A673 (cell line): Measurements from ENCODE around the gene TNFSF11. TPM values are rescaled to one million over a fixed set of nuclear protein-coding genes. Genes with fewer than 3 reads are reported as not detected.

Experiments used
- BruUV-seq: library from RNA; stranded (reverse); fragments of 400-500 nt; replicated peaks from 2 replicates; lab custom pipeline; 2021; lab: Mats Ljungman, UMichigan
- CTCF ChIA-PET: fragments of 300-600 bp; sonication (Branson Sonifier 250); formaldehyde crosslinking; loops from one replicate; lab custom pipeline; 2022; ENCODE audit warnings: antibody characterized with exemption; lab: Charles Lee
- POLR2A ChIA-PET: fragments of 300-600 bp; sonication (Branson Sonifier 250); formaldehyde crosslinking; loops from one replicate; lab custom pipeline; 2022; ENCODE audit warnings: antibody characterized with exemption; ENCODE audit not compliant: low non-redundant PET; lab: Charles Lee
- DNase-seq: peaks from one replicate; pipeline ENCODE4 v3.0.0-alpha.2; 2015; ENCODE audit warnings: low spot score
- H3K27ac ChIP-seq: fragments of 200-600 bp; sonication (generic); 2 replicates; pipeline ENCODE4 v1.5.1; 2016; ENCODE audit warnings: mixed run types, low read depth, mild to moderate bottlenecking, mixed read lengths, antibody characterized with exemption, low read length; ENCODE audit not compliant: poor library complexity, severe bottlenecking
- H3K27me3 ChIP-seq: fragments of 200-600 bp; sonication (generic); replicated peaks from 2 replicates; pipeline ENCODE4 v1.6.1; 2017; ENCODE audit warnings: mixed run types, low read depth, mild to moderate bottlenecking, mixed read lengths, antibody characterized with exemption, low read length; ENCODE audit not compliant: insufficient read depth, poor library complexity
- H3K36me3 ChIP-seq: fragments of 200-600 bp; sonication (generic); 2 replicates; pipeline ENCODE4 v1.6.1; 2016; ENCODE audit warnings: mixed run types, mild to moderate bottlenecking, mixed read lengths, antibody characterized with exemption, low read length; ENCODE audit not compliant: insufficient read depth, poor library complexity, severe bottlenecking
- H3K4me1 ChIP-seq: fragments of 200-600 bp; sonication (generic); 2 replicates; pipeline ENCODE4 v1.6.1; 2017; ENCODE audit warnings: mixed run types, mild to moderate bottlenecking, mixed read lengths, antibody characterized with exemption, low read length; ENCODE audit not compliant: insufficient read depth, poor library complexity, severe bottlenecking
- H3K4me3 ChIP-seq: fragments of 200-600 bp; sonication (generic); 2 replicates; pipeline ENCODE4 v1.5.1; 2016; ENCODE audit warnings: low read depth, mixed run types, mild to moderate bottlenecking, mixed read lengths, low read length; ENCODE audit not compliant: poor library complexity, severe bottlenecking
- H3K9me3 ChIP-seq: fragments of 200-600 bp; sonication (generic); 2 replicates; pipeline ENCODE4 v1.6.1; 2016; ENCODE audit warnings: mixed run types, low read depth, mild to moderate bottlenecking, mixed read lengths, antibody characterized with exemption, low read length; ENCODE audit not compliant: poor library complexity, severe bottlenecking
- CTCF ChIP-seq: fragments of 300-800, 200-600 bp; sonication (generic); conservative IDR thresholded peaks from 2 replicates; pipeline ENCODE4 v1.5.1; 2017; ENCODE audit warnings: low read depth, mild to moderate bottlenecking, antibody characterized with exemption, low read length, moderate library complexity, mixed read lengths
- EZH2 ChIP-seq: fragments of 200-600 bp; sonication (generic); IDR thresholded peaks from 2 replicates; pipeline ENCODE4 v1.6.1; 2017; ENCODE audit warnings: borderline replicate concordance, low read depth, mild to moderate bottlenecking, mixed read lengths, antibody characterized with exemption, low read length; ENCODE audit not compliant: poor library complexity, severe bottlenecking
- intact Hi-C: fragments of 100-400 bp; cut with micrococcal nuclease; formaldehyde crosslinking; loops from one replicate; pipeline ENCODE4 v1.10.0; 2022; ENCODE audit not compliant: unreplicated experiment
- total RNA-seq: library from RNA; stranded (reverse); gene quantifications from 2 replicates; pipeline ENCODE4 v1.2.3, GENCODE V29; 2021

Gene TNFSF11
- total RNA-seq, 1 experiment from 2014 or later, result not detected

- no peaks in the 10 kb centered on the region for H3K9me3 ChIP-seq
- DNase-seq, result no peak
- no peak overlapping the region for H3K4me3 ChIP-seq
- BruUV-seq, result no TSS peak
- H3K27me3 ChIP-seq, result peaks cover 15% of the 10 kb centered on the region
- CTCF ChIA-PET, result no interaction called here
- H3K4me1 ChIP-seq, result no peaks in the 10 kb centered on the region
- intact Hi-C loops, result no loop called here
- POLR2A ChIA-PET, result no interaction called here
- no peak overlapping the region for H3K27ac ChIP-seq
- no peaks in the 10 kb centered on the region for H3K36me3 ChIP-seq
- TF ChIP-seq EZH2 (no peak), CTCF (no peak)
These were observed 40.7 kb upstream of the TNFSF11 start for GRCh38 chr13:42533336-42533591.

- H3K27me3 ChIP-seq, result peaks cover 13% of the 10 kb centered on the region
- no peaks in the 10 kb centered on the region for H3K9me3 ChIP-seq
- intact Hi-C loops, result no loop called here
- no peaks in the 10 kb centered on the region for H3K36me3 ChIP-seq
- ChIA-PET CTCF (no interaction called here), POLR2A (no interaction called here)
- TF ChIP-seq CTCF (no peak), EZH2 (no peak)
- H3K4me3 ChIP-seq, result no peak overlapping the region
- H3K4me1 ChIP-seq, result no peaks in the 10 kb centered on the region
- H3K27ac ChIP-seq, result no peak overlapping the region
- no peak for DNase-seq
- no TSS peak for BruUV-seq
These were observed 39.2 kb upstream of the TNFSF11 start for GRCh38 chr13:42534785-42535184.

DNA sequence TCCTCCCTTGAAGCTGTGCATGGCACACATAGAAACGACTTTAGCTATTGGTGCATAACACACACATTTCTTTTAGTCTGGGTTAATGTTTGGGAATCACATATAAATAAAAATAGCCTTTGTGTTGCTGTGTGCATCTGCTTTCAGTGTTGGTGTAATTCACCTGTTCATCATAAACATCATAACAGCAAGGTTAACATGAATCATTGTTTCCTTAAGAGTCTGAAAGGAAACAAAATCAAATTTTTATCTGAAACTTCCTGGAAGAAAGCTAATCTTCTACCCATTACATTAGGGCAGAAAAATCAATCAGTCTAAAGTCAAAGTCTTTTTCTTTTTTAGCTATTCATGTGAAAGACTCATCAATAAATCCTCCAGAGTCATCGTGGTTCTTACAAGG is 35.0 kb upstream of the TNFSF11 start:
- TF ChIP-seq CTCF (no peak), EZH2 (no peak)
- no peak overlapping the region for H3K27ac ChIP-seq
- no peaks in the 10 kb centered on the region for H3K36me3 ChIP-seq
- no peak for DNase-seq
- intact Hi-C loops, result no loop called here
- ChIA-PET POLR2A (no interaction called here), CTCF (no interaction called here)
- H3K27me3 ChIP-seq, result peaks cover 3% of the 10 kb centered on the region
- no peaks in the 10 kb centered on the region for H3K4me1 ChIP-seq
- no TSS peak for BruUV-seq
- H3K9me3 ChIP-seq, result no peaks in the 10 kb centered on the region
- no peak overlapping the region for H3K4me3 ChIP-seq
